Measurements from ENCODE around the gene PUM1.

DNA sequence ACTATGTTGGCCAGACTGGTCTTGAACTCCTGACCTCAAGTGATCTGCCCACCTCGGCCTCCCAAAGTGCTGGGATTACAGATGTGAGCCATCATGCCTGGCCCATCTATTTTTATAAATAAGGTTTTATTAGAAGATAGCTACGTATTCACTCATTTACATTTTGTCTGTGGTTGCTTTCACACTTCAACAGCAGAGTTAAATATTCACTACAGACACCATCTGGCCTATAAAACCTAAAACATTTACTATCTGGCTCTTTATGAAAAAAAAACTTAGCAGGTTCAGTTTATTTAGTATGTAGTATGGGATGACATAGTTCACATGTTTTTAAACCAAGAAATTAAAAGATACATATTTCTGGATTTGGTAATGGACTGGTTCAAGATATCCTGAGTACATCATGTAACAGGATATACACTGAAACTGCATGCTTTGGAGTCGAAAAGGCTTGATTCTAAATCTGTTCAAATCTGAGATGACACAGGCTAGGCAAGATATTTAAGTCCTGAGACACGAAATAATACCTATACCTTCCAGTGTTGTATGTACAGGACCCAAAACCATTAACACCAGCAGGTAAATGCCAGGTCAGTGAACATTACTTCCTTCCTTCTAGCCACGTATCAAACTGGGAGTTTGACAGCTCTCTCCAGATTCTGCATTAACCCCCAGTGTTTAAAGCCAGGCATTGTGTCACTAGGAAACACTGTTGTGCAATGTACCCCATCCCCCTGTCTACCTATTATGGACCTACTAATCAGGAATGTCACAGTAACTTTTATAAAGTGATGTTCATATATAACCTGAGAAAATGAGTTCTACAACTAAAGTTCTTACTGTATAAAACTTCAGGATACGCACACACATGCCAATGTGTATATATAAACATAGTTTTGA lies 102.7 kb downstream of the PUM1 start:
- TF ChIP-seq CTCF (IDR thresholded peaks at IDR 0.05) (no peak), POLR2AphosphoS5 (IDR thresholded peaks at IDR 0.05) (no peak)
